Astrocyte of the hippocampus (primary cell): Measurements from ENCODE around the gene DDR1.

Experiments used
- DNase-seq: peaks from one replicate; pipeline ENCODE4 v3.0.0; 2011; ENCODE audit warnings: low read depth, low spot score

Gene DDR1

DNA sequence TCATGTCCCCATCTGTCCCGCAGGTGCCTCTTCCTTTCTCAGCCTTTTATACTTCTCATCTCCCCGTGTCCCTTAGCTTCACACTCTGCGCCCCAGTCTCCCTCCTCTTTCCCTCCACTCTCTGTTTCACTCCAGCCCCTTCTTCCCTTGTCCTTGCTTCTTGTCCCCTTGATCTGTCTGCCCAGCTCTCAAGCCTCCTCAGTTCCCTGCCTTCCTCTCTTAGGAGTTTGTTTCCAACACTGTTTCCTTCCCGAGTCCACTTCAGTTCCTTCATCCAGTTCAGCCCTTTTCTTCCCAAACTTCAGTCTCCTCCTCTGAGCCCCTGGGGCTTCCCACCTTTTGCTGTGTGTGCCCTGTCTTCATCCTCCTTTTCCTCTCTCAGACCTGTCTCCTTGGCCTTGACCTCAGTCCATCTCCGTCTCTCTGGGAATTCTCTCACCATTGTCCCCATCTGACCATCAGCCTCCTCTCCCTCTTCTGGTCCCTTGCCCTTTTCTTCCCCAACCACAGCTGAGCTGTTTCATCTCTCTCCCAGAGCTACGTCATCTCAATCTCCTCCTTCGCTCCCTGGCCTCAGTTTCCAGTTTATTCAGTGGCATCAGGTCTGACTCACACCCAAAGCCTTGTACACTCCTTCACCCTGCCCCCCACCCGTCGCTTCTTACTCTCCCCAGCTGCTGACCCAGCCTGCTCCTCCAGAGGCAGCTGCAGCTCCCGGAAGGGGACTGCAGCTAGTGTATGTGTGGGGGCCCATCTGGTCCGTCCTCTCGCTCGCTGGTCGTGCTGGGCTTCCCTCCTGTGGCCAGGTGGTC lies 2.7 kb upstream of the DDR1 start:
- DNase-seq = peak; percentile 61

DNA sequence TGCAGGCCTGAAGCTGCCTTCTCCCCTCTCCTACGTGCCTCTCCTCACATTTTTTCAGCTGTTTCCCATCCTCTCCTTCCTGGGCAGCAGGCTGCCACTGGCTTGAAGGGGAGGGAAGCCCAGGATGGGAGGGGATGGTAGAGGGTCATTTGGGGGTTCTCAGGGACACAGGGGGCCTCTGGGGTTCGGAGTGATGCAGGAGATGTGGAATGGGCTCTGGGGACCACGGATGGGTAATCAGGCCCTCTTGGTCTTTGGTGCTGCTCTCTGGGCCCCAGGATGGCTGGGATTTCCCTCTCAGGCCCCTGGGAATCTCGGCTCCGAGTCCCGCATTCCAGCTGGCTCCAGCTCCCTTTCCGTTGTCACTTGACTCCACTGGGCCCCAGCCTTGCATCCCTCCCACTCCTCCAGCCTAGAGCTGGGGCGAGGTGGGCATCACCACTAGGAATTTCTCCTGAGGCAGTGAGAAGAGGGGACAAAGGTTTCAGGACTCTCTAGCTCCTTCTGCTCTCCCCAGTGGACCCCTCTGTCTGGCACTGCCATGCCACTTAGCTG lies 2.0 kb upstream of the DDR1 start:
- peak; percentile 45 for DNase-seq

DNA sequence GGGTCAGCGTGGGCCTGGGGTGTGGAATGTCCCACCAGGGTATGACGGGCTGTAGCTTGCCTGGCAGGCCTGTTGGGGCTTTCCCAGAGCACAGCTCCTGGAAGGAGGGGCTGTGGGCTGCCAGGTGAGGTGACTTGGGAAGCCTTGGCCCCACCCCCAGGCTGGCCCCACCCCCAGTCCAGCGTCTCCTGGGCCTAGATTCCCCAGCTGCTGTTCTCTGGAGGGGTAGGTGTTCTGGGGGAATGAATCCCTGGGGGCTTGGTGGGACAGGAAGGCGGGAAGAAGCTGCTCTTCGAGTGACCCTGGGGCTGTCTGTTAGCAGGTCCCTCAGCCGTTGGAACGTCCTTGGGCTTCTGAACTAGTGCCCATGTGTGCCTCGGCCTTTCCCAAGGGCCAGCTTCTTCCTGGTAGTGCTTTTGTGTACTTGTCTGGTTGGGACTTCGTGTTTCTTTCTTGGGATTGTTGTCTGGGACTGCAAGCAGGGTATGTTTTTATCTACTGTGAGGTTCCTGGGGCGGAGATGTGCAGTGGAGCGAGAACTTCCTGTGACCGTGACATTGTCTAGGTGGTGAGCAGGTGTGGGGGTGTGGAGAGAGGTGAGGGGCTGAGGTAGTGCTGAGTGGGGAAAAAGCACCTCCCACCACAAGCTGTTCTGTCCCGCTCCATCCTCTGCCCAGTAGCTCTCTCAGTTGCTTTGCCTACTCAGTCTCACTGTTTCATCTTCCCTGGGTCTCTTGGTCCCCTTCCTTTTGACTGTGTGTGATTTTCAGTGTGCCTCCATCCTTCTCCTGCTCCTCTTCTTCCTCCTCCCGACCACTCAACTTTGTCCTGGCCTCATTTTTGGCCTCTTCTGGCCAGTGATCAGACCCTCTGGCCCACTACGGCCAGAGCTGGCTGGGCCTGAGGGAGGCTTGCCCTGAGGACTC lies 1.3 kb upstream of the DDR1 start:
- peak; percentile 38 for DNase-seq

DNA sequence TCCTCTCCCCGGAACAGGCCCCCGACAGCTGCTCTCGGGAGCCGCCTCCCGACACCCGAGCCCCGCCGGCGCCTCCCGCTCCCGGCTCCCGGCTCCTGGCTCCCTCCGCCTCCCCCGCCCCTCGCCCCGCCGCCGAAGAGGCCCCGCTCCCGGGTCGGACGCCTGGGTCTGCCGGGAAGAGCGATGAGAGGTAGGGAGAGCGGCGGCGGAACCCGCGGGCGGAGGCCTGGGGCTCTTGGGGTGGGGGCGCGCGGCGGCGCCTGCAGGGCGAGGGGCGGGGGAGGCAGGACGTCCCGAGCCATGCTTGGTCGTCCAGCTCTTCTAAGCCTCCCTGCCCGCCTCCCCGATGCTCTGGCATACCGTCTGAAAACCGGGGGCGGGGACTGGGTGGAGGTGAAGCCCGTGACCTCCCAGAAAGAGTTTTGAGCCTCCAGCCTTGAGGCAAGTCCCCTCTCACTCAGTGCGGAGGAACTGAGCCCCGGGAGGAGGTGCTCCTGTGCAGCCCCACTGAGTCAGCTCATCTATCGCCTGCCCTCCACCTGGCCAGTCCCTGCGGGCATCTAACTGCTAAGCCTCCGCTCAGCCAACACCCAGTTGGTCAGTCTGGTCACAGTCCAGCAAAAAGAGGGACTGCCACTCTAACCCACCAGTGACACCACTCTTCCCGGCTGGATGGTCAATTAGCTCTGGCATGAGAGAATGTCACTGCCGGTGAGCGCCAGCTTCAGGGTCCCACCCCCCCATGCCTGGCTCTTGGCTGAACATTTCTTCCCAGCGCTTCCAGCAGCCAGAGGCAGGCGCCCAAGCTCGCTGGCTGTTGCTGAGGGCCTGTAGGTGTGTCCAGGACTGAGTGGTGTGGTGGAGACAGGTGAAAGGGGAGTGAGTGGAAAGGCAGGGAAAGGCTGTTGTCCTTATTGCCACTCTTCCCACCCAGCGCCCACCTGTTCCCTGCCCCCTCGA lies 482 bp downstream of the DDR1 start:
- peak; percentile 78 for DNase-seq

DNA sequence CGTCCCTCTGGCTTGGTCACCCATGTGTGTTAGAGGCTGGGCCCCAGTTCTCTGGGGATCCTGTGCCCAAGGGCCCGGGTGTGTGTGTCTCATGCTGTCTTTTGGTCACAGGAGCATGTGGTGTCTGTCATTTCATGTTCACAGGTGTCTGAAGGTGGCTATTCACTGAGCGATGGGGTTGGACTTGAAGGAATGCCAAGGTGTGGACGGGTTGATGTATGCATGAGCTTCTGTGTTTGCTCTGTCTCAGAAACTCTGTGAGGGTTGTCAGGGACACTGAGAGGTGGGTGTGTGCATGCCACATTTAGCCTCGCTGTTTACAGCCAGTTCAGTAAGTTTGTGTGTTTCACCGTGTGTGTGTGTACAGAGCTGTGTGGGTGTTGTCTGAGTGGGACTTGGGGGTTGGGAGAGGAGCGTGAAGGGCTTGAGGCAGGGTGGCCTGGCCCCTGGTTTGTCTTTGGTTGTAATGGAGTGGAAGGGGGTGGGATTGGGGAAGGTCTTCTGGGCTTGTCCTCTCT lies 1.2 kb downstream of the DDR1 start:
- peak; percentile 58 for DNase-seq

DNA sequence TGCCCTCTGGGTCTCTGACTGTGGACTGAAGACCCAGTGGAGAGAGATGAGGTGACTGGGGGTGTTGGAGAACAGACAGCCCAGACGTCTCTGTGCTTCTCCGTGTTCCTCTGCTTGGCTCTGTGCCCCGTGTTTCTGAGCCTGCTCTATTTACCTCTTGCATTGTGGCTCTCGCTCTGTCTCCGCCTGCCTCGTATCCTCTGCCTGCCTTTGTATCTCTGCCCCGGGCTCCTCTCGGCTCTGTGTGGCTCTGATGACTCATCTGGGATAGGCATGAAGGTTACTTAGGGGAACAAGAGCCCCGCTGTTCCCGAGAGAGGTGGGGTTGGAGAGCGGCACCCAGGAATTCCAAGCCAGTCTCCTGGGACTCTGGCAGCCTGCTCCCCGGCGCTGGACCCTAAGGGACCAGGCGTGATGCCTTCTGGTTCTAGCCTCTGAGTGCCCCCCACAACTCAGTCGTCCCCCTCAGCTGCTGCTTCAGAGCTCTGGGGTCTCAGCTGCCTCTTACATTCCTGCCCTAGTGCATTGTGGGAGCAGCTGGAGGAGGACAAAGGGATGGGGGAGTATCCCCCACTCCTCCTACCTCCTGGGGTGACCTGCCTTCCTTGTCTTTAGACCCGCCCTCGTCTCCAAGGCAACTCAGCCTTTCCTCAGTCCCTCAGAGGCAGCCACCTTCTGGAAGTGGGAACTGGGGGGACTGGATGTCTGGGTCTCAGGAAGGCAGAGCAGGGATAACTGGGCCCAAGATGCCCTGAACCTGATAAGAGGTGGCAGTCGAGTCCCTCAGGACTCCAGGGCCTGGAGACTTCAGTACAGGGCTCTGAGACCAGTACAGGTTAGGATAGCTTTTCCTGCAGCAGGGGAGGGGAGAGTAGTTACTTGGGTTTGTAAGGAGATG lies 1.9 kb downstream of the DDR1 start:
- DNase-seq = peak; percentile 78

DNA sequence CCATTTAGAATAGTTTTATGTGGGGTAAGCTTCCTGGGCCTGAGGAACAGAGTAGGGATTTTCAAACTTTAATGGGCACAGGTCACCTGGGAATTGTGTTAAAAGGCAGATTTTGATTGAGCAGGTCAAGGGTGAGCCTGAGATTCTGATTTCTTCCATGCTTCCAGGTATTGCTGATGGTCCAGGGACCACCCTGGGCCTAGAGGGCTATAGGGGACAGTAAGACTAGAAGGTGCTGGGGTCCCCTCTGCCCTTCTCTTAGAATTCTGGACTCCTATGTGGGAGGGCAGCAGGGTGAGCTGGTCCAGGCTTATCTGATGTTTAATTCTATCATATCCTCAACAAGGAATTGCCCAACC lies 2.6 kb downstream of the DDR1 start:
- DNase-seq = no peak

DNA sequence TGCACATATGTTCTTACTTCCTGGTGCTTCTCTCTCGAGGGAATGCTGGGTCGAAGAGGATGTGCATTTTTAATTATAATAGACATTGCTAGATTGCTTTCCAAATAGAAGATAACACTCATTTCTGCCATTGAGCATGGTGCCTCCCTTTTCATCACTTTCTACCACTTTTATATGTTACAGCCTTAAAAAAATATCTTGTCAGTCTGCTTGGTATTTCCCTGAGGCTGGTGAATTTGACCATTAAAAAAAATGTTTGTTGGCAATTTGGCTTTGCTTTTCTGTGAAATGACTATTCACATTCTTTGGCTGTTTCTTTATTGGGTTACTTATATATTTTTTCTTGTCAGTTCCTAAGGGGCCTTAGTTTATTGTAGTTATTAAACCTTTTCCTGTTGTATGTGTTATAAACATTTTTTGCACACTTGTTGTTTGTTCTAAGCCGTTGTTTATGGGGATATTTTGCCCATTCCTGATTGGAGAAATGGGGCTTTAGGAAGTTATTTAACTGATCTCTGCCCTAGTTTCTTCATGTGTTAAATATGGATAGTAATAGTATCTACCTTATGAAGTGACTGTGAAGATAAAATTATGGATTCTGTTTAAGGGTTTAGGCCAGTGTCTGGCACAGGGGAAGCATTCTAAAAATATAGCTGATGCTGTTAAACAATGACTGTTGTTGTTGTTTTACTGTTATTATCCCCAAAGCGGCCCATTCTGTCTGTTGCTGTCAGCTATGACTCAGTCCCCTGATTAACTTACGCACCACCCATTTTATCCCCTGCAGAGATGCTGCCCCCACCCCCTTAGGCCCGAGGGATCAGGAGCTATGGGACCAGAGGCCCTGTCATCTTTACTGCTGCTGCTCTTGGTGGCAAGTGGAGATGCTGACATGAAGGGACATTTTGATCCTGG lies 3.8 kb downstream of the DDR1 start:
- DNase-seq = peak; percentile 81

DNA sequence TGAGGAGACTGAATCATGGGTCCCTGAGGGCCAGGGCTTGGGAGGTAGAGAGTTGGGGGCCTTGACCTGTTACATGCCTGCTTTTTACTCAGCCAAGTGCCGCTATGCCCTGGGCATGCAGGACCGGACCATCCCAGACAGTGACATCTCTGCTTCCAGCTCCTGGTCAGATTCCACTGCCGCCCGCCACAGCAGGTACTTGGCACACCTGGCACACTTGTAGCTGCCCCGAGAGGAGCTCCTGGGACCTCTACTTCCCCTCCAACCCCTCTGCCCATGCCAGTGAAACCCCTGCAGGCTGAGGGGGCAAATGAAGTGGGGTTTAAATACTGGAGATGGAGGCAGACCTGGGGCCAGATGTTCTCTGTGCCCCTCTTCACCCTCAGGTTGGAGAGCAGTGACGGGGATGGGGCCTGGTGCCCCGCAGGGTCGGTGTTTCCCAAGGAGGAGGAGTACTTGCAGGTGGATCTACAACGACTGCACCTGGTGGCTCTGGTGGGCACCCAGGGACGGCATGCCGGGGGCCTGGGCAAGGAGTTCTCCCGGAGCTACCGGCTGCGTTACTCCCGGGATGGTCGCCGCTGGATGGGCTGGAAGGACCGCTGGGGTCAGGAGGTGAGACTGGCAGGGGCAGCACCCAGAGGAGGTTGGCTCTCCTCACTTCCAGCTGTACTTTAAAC lies 4.6 kb downstream of the DDR1 start:
- no peak for DNase-seq

DNA sequence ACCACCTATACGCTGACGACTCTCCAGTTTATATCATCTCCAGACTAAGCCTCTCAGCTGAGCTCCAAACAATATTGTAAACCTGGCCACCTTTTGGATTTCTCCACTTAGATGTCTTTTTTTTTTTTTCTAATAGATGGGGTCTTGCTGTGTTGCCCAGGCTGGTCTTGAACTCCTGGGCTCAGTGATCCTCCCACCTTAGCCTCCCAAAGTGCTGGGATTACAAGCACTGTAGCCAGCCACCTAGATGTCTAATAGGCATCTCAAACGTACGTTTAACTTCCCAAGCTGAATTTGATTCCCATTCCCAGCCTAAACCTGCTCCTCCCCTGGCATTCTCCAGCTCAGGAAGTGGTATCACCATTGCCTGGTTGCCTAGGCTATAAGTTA lies 5.2 kb downstream of the DDR1 start:
- DNase-seq = no peak

DNA sequence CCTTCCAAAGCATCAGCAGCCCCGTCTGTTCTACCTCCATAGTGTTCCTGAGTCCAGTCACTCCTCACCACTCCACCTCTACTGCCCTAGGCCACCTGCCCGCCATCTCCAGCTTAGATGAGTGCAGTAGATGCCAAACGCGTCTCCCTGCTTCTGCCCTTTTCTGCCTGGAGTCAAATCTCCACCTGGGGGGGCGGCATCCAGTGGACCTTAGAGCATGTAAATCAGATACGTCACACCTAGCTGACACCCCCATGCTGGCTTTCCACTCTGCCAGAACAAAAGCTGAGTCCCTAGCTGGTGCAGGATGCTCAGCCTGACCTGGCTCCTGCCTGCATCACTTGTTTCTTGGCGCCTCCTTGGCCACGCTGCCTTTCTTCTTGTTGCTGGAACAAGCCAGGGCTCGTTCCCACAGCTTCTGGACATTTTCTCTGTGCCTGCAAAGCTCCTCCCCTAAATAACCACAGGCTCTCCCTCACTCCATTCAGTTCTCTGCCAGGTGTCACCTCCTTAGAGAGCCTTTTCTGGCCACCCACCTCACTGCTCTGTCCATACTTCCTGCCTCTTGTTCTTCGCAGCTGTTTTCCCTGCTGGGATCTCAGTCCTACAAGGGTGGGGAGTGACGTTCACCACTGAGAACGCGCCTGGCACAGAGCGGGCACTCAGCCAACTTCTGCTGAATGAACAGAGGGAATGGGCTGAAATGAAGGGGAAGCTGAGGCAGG lies 5.8 kb downstream of the DDR1 start:
- DNase-seq = peak; percentile 79

DNA sequence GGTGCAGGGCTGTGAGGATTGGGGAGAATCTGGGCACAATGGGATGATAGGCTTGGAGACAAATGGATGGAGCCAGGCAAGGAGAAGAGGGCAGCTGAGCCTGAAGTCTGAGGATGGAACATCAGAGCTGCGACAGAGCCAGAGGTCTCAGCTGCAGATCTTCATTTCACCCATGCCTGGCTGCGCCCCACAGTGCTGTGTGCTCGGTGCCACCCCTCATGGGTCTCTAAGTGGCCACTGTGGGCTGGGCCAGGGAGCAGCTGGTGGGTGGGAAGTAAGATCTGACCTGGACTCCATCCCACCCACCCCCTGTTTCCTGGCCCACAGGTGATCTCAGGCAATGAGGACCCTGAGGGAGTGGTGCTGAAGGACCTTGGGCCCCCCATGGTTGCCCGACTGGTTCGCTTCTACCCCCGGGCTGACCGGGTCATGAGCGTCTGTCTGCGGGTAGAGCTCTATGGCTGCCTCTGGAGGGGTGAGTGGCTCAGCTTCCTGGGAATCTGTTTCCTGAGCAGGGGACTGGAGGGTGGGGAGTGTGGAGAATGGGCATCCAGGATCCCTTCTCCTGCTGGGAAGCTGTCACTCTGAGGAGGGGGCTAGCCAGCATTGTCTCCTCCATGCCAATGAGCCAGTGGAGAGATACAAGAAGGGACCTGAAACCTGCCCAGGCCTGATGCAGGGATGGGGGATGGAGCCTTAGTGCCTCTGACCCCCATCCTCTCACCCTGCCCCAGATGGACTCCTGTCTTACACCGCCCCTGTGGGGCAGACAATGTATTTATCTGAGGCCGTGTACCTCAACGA lies 6.5 kb downstream of the DDR1 start:
- DNase-seq = no peak

DNA sequence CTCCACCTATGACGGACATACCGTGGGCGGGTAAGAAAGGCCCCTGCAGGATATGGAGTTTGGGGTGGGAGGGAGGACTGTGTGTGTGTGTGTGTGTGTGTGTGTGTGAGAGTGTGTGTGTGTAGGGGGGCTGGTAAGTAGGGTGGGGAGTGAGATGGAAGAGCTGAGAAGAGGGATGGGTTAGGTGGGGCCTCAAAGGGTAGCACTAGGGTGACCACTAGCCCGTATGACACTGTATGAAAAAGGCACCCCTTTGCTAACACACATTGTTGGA lies 7.1 kb downstream of the DDR1 start:
- no peak for DNase-seq

DNA sequence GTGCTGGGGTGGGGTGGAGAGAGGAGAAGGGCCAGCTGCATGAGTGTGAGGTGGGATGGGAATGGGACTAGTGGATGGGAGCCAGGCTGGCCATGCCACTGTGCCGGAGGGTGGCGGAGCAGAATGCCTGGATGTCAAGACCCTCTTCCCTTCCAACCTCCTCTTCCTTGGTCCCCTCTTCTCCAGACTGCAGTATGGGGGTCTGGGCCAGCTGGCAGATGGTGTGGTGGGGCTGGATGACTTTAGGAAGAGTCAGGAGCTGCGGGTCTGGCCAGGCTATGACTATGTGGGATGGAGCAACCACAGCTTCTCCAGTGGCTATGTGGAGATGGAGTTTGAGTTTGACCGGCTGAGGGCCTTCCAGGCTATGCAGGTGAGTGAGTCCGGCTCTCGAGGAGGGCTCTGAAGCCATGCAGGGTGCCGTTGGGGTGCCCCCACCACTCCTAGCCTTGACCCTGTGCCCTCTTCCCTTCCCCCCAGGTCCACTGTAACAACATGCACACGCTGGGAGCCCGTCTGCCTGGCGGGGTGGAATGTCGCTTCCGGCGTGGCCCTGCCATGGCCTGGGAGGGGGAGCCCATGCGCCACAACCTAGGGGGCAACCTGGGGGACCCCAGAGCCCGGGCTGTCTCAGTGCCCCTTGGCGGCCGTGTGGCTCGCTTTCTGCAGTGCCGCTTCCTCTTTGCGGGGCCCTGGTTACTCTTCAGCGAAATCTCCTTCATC lies 7.7 kb downstream of the DDR1 start:
- DNase-seq = no peak

DNA sequence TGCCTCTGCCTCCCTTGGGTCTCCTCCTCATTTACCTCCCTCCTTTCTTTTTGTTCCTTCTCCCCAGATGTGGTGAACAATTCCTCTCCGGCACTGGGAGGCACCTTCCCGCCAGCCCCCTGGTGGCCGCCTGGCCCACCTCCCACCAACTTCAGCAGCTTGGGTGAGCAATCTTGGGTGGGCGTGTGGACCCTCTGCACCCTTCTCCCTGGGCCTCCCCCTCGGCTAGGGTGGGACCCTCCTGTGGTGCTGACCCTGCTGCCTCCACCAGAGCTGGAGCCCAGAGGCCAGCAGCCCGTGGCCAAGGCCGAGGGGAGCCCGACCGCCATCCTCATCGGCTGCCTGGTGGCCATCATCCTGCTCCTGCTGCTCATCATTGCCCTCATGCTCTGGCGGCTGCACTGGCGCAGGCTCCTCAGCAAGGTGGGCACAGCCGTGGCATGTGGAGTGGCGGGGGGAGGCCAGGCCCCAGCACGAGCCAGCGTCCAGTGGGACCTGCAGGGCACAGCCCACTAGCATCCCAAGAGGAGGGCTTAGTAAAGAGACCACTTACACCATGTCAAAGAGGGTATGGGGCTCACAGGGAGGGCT lies 8.8 kb downstream of the DDR1 start:
- no peak for DNase-seq

DNA sequence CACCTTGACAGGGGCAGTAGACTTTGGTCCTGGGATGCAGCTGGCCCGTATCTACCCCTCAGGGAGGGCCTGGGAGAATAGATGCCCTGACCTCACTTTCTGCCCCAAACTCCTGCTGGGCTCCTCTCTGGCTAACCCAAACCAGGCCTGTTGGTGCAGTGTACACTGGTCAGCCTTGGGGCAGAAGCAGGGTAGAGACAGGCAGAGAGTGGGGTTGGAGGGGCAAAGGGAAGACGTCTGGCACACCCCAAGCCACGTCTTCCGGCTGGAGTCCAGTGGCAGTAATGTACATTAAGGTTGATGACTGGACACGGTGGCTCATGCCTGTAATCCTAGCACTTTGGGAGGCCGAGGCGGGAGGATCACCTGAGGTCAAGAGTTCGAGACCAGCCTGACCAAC lies 9.3 kb downstream of the DDR1 start:
- DNase-seq = no peak
